Thoracic aorta (tissue), 2 donors: Measurements from ENCODE around the gene C11orf42. TPM values are rescaled to one million over a fixed set of nuclear protein-coding genes. Genes with fewer than 3 reads are reported as not detected.

ENCODE experiments used
- ATAC-seq: fragments of 150-250 bp; one replicate; pipeline ENCODE4 v1.8.0; 2017; ENCODE audit warnings: low read depth; ENCODE audit not compliant: insufficient number of reproducible peaks, low FRiP score
- DNase-seq: peaks from one replicate; pipeline ENCODE4 v3.0.0-alpha.2; 2020; ENCODE audit warnings: low spot score
- H3K27ac ChIP-seq, 2 donors: fragments of 200-600 bp; sonication (generic); 1 replicate in 1 of 2; 2 replicates in 1 of 2; pipeline ENCODE4 v1.5.1; 2016; ENCODE audit warnings: mild to moderate bottlenecking in 2 of 2, moderate library complexity in 2 of 2
- H3K27me3 ChIP-seq: fragments of 200-600 bp; sonication (generic); replicated peaks from 2 replicates; pipeline ENCODE4 v1.6.0; 2016; ENCODE audit warnings: mild to moderate bottlenecking; ENCODE audit not compliant: insufficient read depth
- H3K36me3 ChIP-seq: fragments of 200-600 bp; sonication (generic); one replicate; pipeline ENCODE4 v1.5.1; 2016
- H3K4me1 ChIP-seq, 2 donors: fragments of 200-600 bp; sonication (generic); 1 replicate in 1 of 2; 2 replicates in 1 of 2; pipeline versions ENCODE4 v1.5.1 to v1.6.0; 2016; ENCODE audit warnings: low read depth in 2 of 2, mild to moderate bottlenecking in 1 of 2; ENCODE audit not compliant: control insufficient read depth in 1 of 2
- H3K4me3 ChIP-seq: fragments of 200-600 bp; sonication (generic); 2 replicates; pipeline ENCODE4 v1.5.1; 2016; ENCODE audit warnings: mild to moderate bottlenecking
- H3K9me3 ChIP-seq: fragments of 200-600 bp; sonication (generic); 2 replicates; pipeline ENCODE4 v1.5.1; 2016
- CTCF ChIP-seq: fragments of 200-600 bp; sonication (generic); IDR thresholded peaks from one replicate; pipeline ENCODE4 v1.5.1; 2019; ENCODE audit warnings: antibody characterized with exemption
- total RNA-seq, 2 donors: library from RNA; depleted of rRNA; stranded (reverse); fragments of >200 nt; gene quantifications; one replicate each; pipeline versions ENCODE4 v1.1.0 to v1.2.3, GENCODE V29; 2016

C11orf42 gene
- total RNA-seq, 2 donors from 2014 or later: not detected

DNA sequence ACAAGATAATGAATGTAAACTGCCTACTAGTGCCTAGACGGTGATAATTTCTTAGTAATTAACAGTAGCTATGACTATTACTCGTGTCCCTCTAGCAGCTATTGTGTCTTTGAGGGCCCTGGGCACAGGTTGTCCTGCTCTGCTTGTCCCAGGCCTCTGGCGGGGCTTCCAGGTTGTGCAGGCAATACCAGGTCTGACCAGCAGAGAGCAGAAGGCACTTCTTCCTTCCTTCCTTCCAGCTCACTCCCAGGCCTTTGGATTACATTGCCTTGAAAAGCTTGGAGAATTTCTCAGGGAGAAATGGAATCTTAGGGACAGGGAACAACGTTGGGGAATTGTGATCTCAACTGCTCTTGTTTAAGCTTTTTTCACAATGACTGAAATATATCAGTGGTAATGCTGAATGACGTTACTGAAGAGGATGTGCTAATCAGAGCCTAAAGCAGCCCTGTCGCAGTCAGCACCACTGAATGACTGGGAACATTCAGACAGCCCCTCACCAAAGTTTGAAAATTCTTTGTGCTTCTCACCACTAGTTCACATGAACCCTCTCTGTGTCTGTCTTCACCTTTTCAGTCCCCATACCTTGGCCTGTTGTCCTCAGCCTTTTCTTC, 45.9 kb downstream of the C11orf42 start:
- H3K4me1 ChIP-seq: peaks cover 0 to 9% of the 10 kb centered on the region in 2 donors
- no peaks in the 10 kb centered on the region for H3K36me3 ChIP-seq
- H3K27me3 ChIP-seq: no peaks in the 10 kb centered on the region
- H3K27ac ChIP-seq: no peak overlapping the region
- DNase-seq (no peak), ATAC-seq (no peak)
- peak; percentile 81 for TF ChIP-seq CTCF
- H3K9me3 ChIP-seq: no peaks in the 10 kb centered on the region
- no peak overlapping the region for H3K4me3 ChIP-seq

DNA sequence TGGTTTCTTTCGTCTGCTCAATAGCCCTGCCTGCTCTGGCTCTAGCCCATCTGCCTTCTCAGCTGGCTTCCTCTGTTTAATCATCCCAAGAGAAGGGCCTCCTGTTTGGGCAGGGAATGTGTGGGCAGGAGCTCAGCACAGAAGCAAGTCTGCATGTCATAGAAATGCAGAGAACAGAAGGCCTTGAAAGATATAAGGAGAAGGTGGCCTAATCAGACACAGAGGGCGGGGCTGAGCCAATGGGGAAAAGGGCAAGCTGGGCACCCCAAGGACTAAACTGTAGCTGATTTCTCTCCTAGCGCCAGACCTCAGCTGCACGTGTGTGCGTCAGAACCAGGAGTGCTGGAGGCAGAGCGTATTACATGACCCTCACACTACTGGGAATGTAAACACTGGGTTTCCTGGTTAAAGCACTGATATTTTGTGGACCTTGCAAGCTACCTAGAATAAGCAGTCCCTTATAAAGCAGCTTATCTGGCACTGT, 46.7 kb downstream of the C11orf42 start:
- DNase-seq (no peak), ATAC-seq (no peak)
- H3K4me1 ChIP-seq: peaks cover 0 to 9% of the 10 kb centered on the region in 2 donors
- no peaks in the 10 kb centered on the region for H3K36me3 ChIP-seq
- H3K9me3 ChIP-seq: no peaks in the 10 kb centered on the region
- no peaks in the 10 kb centered on the region for H3K27me3 ChIP-seq
- no peak for TF ChIP-seq CTCF
- no peak overlapping the region for H3K27ac ChIP-seq
- no peak overlapping the region for H3K4me3 ChIP-seq

- no peak overlapping the region for H3K4me3 ChIP-seq
- H3K4me1 ChIP-seq: peaks cover 0 to 9% of the 10 kb centered on the region in 2 donors
- no peaks in the 10 kb centered on the region for H3K9me3 ChIP-seq
- ATAC-seq (no peak), DNase-seq (no peak)
- H3K27ac ChIP-seq: no peak overlapping the region
- no peak for TF ChIP-seq CTCF
- no peaks in the 10 kb centered on the region for H3K36me3 ChIP-seq
- no peaks in the 10 kb centered on the region for H3K27me3 ChIP-seq
Observed at GRCh38 chr11:6253197-6253596, 47.8 kb downstream of the C11orf42 start.

GRCh38 chr11:6258141-6258540, 52.8 kb downstream of the C11orf42 start:
- H3K36me3 ChIP-seq: no peaks in the 10 kb centered on the region
- no peak for TF ChIP-seq CTCF
- H3K9me3 ChIP-seq: no peaks in the 10 kb centered on the region
- ATAC-seq (no peak), DNase-seq (no peak)
- H3K4me1 ChIP-seq: peaks cover 3 to 16% of the 10 kb centered on the region in 2 donors
- H3K4me3 ChIP-seq: no peak overlapping the region
- H3K27ac ChIP-seq: no peak overlapping the region
- no peaks in the 10 kb centered on the region for H3K27me3 ChIP-seq

- ATAC-seq: no peak
- Histone ChIP-seq H3K27me3 (no peaks in the 10 kb centered on the region), H3K36me3 (no peaks in the 10 kb centered on the region), H3K4me3 (peak overlapping the region; percentile 65), H3K4me1 (peaks cover 3 to 16% of the 10 kb centered on the region in 2 donors), H3K9me3 (no peaks in the 10 kb centered on the region), H3K27ac (no peak overlapping the region)
- no peak for DNase-seq
- no peak for TF ChIP-seq CTCF
Observed at GRCh38 chr11:6258571-6259081, 53.3 kb downstream of the C11orf42 start.
